Mucosa of descending colon (tissue), 3 donors: ENCODE results near the gene PAQR4. TPM values are rescaled to one million over a fixed set of nuclear protein-coding genes. Genes with fewer than 3 reads are reported as not detected.

Source experiments
- ATAC-seq: fragments of 200-7000 bp; cut with Tn5 transposase; one replicate; pipeline ENCODE4 v1.9.1; 2020; ENCODE audit warnings: mild to moderate bottlenecking, moderate library complexity
- DNase-seq, 3 donors: peaks; one replicate each; pipeline ENCODE4 v3.0.0-alpha.2; 2020
- H3K36me3 ChIP-seq: fragments of 200-600 bp; one replicate; pipeline ENCODE4 v1.8.0; 2021; ENCODE audit warnings: low read depth, mild to moderate bottlenecking
- H3K4me1 ChIP-seq: fragments of 200-600 bp; one replicate; pipeline ENCODE4 v1.8.0; 2021; ENCODE audit warnings: low read depth, mild to moderate bottlenecking
- H3K4me3 ChIP-seq: fragments of 200-600 bp; one replicate; pipeline ENCODE4 v1.8.0; 2021; ENCODE audit warnings: mild to moderate bottlenecking
- H3K9me3 ChIP-seq: fragments of 200-600 bp; one replicate; pipeline ENCODE4 v1.8.0; 2021; ENCODE audit warnings: mild to moderate bottlenecking
- intact Hi-C, 2 donors: fragments of 100-400 bp; cut with DNase I in 1 of 2; cut with micrococcal nuclease in 1 of 2; formaldehyde crosslinking; loops; one replicate each; pipeline versions ENCODE4 v1.11.0 to v1.11.1; 2022; cut with DNase I, micrococcal nuclease
- total RNA-seq, 3 donors: library from RNA; stranded (reverse); fragmentation: NEBNext Ultra II Directional in 2 of 3; extraction: Animal tissue kit (Norgen Biotek cat#: 25700) in 2 of 3; gene quantifications; one replicate each; pipeline versions ENCODE4 v1.2.1 to v1.2.4, GENCODE V29; 2021 to 2023
- TF ChIP-seq, protein P1 (sequence below): fragments of 200-600 bp; IDR thresholded peaks from one replicate; pipeline ENCODE4 v1.8.0; 2022; ENCODE audit warnings: antibody characterized with exemption, mild to moderate bottlenecking
- donor health status: DM: no; HTN: no; CAD: no; lungs with moderate emphysema.
- donor health status: DM: no; HTN: no; CAD: no.
- donor health status: DM: no; HTN: yes; CAD: no.

The PAQR4 gene
- total RNA-seq, 3 donors from 2014 or later: 4.2 to 16.1 (median 8.0) TPM

GRCh38 chr16:2959206-2959605 is 9.9 kb upstream of the PAQR4 start:
- H3K36me3 ChIP-seq: no peaks in the 10 kb centered on the region
- ATAC-seq (peak; percentile 14), DNase-seq (no peak)
- H3K4me1 ChIP-seq: peaks cover 16% of the 10 kb centered on the region
- intact Hi-C loops: no loop called here
- H3K4me3 ChIP-seq: no peak overlapping the region
- H3K9me3 ChIP-seq: no peaks in the 10 kb centered on the region
- TF ChIP-seq, protein P1, sequence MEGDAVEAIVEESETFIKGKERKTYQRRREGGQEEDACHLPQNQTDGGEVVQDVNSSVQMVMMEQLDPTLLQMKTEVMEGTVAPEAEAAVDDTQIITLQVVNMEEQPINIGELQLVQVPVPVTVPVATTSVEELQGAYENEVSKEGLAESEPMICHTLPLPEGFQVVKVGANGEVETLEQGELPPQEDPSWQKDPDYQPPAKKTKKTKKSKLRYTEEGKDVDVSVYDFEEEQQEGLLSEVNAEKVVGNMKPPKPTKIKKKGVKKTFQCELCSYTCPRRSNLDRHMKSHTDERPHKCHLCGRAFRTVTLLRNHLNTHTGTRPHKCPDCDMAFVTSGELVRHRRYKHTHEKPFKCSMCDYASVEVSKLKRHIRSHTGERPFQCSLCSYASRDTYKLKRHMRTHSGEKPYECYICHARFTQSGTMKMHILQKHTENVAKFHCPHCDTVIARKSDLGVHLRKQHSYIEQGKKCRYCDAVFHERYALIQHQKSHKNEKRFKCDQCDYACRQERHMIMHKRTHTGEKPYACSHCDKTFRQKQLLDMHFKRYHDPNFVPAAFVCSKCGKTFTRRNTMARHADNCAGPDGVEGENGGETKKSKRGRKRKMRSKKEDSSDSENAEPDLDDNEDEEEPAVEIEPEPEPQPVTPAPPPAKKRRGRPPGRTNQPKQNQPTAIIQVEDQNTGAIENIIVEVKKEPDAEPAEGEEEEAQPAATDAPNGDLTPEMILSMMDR: no peak

DNA sequence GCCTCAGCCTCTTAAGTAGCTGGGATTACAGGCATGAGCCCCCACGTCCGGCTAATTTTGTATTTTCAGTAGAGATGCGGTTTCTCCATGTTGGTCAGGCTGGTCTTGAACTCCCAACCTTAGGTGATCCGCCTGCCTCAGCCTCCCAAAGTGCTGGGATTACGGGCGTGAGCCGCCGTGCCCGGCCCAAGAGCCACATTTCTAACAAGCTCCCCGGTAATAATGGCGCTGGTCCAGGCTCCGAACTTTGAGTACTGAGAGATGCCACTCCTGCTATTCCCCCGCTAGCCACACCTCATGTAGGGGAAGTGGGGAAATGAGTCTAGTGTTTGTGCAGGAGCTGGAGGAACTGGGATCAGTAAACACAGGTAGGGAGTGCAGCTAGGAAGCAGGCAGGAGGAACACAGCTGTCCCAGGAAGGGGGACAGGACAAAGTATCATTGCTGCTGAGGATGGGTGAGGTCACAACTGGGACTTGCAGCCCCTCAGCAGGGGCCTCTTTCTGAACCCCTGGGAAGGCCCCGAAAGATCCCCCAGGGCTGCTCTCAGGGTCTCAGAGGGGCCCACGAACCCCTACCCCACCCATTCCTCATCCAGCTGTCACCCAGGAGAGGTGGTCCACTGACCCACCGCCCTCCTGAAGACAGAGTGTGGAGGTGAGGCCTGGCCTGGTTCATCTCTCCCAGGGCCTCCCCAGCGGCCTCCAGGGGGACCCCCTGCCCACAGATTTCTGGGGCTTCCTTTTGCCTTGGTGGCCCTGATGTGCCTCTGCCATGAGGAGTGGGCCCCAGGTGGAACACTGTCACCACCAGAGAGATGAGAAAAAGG is 8.8 kb upstream of the PAQR4 start:
- intact Hi-C loops: no loop called here
- DNase-seq: no peak
- Histone ChIP-seq H3K4me3 (no peak overlapping the region), H3K4me1 (peaks cover 28% of the 10 kb centered on the region), H3K9me3 (no peaks in the 10 kb centered on the region), H3K36me3 (no peaks in the 10 kb centered on the region)
- TF ChIP-seq, protein P1: no peak
- peak; percentile 48 for ATAC-seq

DNA sequence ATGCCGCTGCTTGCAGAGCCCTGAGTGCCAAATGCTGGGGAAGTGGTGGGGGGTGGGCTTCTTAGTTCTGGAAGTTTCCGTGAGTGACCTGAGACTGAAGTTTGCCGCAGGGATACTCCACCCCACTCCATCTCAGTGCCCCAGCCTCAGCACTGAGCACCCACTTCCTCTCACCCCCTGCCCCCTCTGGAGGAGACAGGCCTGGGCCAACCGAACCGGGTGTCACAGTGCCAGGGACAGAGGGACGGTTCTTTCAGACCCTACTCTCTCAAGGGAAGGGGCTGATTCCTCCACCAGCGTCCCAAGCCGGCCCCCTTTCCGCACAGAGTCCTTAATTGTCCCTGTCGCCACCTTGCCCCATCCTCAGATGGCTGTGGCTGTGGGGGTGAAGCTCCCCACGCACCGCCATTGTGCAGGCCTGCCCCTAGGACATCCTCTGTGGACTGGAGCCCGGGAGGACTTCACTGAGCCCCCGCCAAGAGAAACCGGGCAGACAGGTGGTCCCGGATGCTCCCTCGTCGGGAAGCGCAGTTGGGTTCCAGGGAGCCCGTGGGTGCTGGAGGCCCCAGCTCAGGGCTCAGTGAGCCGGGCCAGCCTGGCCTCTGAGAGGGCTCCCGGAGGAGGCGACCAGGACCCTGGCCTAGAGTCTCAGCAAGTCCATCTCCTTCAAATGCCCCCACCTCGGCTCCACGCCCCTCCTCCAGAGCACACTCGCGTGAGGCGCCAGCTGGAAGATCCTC is 6.6 kb upstream of the PAQR4 start:
- Histone ChIP-seq H3K9me3 (no peaks in the 10 kb centered on the region), H3K36me3 (no peaks in the 10 kb centered on the region), H3K4me1 (peaks cover 34% of the 10 kb centered on the region), H3K4me3 (no peak overlapping the region)
- no peak for ATAC-seq
- intact Hi-C loops: no loop called here
- peak in 1 of 3 donors; percentile 52 for DNase-seq
- TF ChIP-seq, protein P1: no peak

DNA sequence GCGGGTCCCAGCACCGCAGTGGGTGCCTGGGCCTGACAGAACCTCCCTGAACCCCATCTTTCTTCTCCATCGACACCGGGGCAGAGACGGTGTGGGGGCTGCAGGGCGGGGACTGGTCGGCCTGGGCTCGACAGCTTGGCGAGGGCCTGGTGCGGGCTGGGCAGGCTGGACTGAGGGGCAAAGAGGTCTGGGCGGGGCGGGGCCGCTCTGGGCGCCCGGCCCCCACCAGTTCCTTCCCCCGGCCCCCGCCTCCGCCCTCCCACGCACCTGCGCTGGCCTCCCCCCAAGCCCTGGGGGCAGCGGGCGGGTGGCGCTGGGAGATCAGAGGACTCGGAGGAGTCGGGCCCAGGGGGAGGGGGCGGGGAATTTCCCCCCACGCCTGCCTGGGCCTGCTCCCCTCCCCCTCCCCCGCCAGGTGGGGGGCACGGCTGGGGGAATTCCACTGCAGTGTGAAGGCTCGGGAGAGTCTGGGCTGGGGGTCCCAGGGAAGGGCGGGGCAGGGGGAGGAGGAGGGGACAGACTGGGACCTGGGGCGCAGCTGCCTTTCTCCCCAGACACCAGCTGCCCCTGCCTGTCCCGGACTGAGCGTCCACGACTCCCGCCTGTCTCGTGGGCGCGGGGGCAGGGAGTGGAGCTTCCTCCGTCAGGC is 6.0 kb upstream of the PAQR4 start:
- Histone ChIP-seq H3K4me3 (no peak overlapping the region), H3K9me3 (no peaks in the 10 kb centered on the region), H3K36me3 (no peaks in the 10 kb centered on the region), H3K4me1 (peaks cover 36% of the 10 kb centered on the region)
- no peak for DNase-seq
- intact Hi-C loops: no loop called here
- ATAC-seq: no peak
- TF ChIP-seq, protein P1: no peak

DNA sequence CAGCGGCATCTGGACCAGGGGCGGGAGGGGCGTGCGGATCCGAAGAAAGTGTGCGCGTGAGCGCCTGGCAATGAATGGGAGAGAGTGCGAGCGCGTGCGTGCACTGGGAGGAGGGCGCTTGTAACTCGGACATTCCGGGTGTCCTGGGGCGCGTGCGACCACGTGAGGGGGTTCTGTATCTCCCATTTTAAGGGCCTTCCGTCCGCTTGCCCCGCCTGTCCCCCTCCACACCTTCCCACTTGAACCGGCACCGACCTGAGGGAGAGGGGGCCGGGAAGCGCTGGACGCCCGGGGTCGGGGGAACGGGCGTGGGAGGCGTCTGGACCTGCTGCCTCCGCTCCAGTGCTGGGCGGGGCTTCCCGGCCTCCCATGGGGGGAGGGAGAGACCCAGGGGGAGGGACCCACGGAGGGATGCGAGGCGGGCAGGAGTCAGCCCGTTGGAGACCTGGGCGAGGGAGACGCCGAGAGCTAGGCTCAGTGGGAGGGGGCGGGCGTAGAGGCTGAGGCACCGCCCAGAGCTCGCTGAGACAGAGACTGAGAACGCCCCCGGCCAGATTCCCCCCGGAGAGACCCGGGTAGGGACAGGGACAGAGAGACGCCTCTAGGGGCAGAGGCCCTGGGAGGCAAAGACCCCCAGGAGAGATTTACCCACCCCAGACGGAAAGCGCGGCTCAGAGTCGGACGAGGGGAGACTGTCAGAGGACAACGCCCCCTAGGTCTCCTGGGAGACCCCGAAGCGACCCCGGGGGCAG is 5.2 kb upstream of the PAQR4 start, which contains the start of gene KREMEN2:
Gene KREMEN2, plus strand, starts transcription at position 553 of the 752 bp plus-strand sequence. CDS start 246 bp downstream, outside the sequence.
- H3K36me3 ChIP-seq: no peaks in the 10 kb centered on the region
- no peak within 1 kb of the TSS for H3K4me3 ChIP-seq
- no peaks in the 10 kb centered on the region for H3K9me3 ChIP-seq
- intact Hi-C loops: no loop called here
- ATAC-seq (no peak), DNase-seq (peak; percentile 10 to 59 (median 48))
- H3K4me1 ChIP-seq: peaks cover 41% of the 10 kb centered on the region
- TF ChIP-seq, protein P1: no peak
